HG03342 (cell line): ENCODE data around the gene AMMECR1.
"Not testable (repeated sequence)": the region's sequence is repeated elsewhere in the genome, so short reads cannot be mapped to it uniquely, and the experiment has no call there.

Experiments
- ATAC-seq: cut with Tn5 transposase; IDR thresholded peaks from one replicate; pipeline ENCODE4 v1.9.1; 2021; ENCODE audit warnings: mild to moderate bottlenecking, moderate library complexity; ENCODE audit not compliant: unreplicated experiment

The AMMECR1 gene

DNA sequence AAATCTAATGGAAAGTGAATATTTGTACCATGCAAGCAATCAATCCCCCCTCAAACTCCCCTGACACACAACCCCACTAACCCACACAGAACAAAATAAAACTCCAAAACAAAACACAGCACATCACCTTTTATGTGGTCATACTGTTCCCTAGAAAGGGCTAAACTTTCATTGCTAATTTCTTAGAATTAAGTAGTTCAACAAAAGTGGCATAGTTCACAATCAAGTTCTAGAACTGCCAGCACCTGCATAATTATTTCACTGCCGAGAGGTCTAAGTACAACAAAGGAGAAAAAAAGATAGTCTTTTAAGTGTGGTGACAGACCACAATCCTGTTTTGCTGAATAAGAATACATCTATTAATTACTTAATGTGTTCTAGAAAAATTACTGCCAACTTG lies 58.8 kb downstream of the AMMECR1 start:
- ATAC-seq, result no peak

DNA sequence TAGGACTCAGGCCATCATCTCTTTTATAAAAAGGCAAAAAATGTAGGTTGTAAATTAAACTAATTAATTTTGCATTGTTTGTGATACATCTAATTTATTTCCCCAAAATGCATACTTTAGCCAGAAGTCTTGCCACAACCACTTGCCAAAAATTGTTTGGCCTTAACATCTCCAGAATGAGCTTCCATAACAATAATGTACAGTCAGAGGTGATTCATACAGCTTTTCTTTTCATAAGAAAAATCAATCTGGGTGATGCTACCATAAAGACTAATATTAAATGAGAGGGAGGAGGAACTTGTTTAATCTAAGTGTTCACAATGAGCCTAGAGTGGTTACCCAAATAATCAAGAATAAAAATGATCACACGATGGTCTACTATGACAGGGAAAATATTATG lies 59.3 kb downstream of the AMMECR1 start:
- no peak for ATAC-seq

DNA sequence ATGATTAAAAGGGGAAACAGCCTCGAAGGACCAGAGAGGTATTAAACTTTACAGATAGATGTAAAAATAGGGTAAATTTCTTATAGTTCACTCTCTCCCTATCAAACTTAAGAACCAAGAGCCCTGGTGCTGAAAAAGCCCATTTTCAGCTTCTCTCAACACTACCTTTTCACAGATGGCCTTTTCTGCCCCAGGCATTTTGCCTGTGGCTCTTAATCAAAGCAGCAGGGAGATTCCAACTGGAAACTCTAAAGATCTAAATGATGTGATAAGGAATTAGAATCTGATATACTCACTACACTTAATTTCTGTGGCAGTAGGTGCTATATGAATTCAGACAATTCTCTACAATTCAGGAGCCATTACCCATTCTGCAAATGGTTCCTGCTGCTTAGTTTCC lies 60.0 kb downstream of the AMMECR1 start:
- no peak for ATAC-seq

DNA sequence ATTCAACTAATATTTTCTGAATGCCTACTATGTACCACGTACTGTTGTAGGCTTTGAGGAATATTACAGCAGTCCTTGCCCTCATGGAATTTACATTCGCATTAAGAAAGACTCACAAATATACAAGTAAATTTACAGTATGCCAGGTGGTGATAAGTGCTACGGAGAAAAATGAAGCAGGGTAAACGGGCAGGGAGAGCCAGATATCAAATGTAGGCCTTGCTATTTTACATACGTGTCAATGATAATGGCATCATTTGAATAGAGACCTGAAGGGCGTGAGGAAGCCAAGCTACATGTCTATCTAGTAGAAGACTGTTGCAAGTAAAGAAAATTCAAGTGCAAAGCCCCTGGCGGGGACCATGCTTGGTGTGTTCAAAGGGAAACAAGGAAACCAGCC lies 65.2 kb downstream of the AMMECR1 start:
- ATAC-seq, result no peak

DNA sequence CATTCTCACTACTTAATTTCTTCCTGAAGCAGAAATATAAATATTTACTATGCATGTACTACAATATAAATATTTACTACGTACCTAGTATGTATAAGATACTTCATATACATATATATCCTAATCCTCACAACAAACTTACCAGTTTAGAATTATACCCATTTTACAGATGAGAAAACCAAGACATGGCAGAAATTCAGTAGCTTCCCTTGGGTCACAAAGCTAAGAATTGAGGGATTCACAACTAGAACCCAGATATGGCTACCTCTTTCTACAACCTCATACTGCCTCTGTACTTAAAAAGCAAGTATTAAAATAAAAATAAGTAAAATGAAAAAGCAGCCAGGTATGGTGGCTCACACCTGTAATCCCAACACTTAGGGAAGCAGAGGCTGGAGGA lies 65.9 kb downstream of the AMMECR1 start:
- no peak for ATAC-seq

DNA sequence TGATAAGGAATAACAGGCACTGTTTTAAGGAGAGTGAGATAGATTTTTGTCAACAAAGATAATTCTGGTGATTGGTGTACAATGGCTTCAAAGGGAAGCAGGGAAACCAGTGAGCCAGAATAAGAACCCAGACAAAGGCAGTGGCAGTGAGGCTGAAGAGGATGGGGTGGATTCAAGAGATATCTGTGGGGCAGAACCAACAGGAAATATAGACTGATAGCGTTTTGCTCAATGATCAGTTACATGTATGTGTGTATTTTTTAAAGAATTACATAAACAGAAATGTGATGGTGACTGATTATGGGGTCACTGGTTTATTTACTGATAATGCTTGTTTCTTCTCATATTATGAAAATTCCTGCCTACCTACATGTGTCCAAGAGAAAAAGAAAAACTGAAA lies 66.4 kb downstream of the AMMECR1 start:
- no peak for ATAC-seq

DNA sequence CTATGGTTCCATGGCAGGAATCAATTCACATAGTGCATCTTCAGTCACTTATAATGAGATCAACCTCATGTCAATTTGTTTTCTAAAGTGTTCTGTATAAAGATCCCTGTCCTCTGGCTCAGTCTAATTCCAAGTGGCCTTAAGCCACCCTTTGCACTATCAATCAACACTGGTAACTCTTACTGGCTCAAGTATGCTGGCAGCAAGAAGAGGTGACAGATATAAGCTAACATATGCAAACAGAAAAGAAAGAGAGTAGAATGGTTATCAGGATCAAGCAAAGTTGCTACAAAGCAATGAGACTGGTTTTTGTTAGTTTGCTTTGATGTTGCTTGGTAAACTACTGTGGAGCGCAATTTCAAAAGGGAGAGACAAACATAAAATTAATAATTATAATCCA lies 67.0 kb downstream of the AMMECR1 start:
- ATAC-seq, result no peak

DNA sequence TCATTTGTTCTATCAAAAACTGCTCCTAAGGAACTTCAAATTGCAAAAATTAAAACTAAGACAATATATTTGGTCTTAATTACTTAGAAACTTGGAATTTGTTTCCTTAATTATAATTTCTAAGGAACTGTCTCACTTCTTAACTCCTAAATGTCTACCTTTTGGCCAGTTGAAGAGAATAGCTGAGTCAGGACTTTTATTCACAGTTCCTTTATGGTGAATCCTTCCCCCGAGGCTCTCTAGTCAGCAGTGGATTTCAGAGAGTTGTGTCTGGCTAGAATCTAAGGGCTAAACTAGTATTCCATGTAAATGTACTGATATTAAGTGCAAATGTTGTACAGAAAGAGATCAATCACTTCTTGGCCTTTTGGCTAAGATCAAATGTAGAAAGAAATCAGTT lies 69.3 kb downstream of the AMMECR1 start:
- no peak for ATAC-seq

DNA sequence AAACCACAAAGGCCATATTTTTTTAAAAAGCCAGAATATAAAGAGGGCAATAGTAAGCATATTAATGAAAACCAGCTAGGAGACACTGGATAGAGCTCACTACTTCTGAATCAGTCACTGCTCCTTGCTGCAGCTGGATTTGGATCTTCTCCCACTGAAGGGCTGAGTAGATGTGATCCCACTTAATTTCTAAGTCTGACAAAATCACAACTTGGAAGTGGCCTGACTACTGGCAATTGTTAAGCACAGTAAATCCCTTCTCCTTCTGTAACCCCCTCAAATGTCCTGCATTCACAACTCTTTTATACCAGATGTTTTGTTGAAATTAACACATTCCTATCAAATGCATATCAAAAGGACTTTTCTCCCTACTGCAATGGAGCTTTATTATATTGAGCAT lies 72.9 kb downstream of the AMMECR1 start:
- no peak for ATAC-seq

DNA sequence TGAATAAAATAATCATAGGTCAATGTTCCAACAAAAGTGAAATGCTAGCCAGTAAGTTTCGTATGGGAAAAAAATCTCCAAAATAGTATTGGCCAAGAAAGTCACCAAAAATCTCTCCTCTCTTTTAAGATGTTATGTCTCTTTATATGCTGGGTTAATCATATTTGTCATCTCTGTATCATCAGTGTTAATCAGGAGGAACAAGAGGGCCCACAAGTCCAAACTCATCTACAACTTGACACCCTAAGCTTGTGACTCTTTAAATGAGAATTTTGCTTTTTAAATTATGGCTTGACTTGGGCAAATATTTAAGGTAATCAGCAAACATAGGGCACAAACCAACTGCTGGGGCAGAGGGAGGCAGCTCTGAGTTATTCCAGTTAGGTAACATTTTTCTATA lies 75.5 kb downstream of the AMMECR1 start:
- ATAC-seq, result no peak

DNA sequence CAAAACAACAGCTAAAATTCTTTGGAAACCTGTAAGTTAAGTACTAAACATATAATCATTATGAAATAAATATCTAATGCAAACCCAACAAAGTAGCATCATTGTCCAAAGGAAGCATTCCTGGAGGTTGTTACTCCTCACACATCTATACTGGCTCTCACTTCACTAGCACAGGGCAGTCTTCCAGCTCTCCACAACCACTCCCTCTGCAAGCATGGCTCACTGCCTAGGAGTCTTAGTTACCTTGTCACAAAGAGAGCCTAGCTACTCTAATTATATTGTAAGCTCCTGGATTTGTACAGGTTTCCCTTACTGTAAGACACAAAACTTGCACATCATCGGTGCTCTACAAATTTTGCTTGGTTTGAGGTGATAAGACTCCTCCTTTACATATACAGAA lies 76.1 kb downstream of the AMMECR1 start:
- ATAC-seq, result no peak

DNA sequence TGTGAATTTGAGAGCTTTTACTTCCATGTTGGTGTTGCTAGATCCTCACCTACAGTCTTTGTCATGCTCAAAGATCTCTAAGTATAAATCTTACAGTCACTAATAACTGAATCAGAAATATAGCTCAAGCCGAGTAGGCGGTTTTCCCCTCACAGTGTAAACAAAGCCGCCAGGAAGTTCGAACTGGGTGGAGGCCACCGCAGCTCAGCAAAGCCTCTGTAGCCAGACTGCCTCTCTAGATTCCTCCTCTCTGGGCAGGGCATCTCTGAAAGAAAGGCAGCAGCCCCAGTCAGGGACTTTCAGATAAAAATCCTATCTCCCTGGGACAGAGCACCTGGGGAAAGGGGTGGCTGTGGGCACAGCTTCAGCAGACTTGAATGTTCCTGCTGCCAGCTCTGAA lies 79.6 kb downstream of the AMMECR1 start:
- ATAC-seq, result not testable (repeated sequence)

DNA sequence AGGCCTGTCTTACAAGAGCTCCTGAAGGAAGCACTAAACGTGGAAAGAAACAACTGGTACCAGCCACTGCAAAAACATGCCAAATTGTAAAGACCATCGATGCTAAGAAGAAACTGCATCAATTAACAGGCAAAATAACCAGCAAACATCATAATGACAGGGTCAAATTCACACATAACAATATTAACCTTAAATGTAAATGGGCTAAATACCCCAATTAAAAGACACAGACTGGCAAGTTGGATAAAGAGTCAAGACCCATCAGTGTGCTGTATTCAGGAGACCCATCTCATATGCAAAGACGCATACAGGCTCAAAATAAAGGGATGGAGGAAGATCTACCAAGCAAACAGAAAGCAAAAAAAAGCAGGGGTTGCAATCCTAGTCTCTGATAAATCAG lies 86.4 kb downstream of the AMMECR1 start:
- not testable (repeated sequence) for ATAC-seq

DNA sequence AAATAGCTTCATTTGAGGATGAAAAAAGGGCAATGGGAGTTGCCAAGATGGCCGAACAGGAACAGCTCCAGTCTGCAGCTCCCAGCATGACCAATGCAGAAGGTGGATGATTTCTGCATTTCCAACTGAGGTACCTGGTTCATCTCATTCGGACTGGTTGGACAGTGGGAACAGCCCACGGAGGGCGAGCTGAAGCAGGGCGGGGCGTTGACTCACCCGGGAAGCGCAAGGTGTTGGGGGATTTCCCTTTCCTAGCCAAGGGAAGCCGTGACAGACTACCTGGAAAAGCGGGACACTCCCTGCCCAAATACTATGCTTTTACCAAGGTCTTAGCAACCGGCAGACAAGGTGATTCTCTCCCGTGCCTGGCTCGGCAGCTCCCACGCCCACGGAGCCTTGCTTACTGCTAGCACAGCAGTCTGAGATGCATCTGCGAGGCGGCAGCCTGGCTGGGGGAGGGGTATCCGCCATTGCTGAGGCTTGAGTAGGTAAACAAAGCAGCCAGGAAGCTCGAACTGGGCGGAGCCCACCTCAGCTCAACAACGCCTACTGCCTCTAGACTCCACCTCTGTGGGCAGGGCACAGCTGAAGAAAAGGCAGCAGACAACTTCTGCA lies 88.3 kb downstream of the AMMECR1 start:
- not testable (repeated sequence) for ATAC-seq

DNA sequence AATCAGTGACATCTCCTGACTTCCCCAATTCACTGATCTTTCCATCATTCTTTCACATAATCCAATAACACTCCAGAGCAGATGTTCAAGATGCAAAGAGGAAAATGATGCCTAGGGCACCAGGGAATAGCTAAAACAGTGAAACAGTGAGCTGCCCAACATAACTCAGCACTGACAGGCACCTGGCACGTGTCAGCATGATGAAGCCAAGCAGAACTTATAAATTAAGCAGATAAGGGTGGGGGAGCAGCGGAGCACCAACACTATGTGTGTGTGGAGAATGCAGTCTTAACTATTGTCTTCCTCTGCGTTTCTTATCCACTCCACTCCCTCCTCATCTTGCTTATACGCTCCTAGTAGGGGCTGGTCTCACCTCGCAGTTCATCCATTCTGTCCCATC lies 89.4 kb downstream of the AMMECR1 start:
- ATAC-seq, result no peak

DNA sequence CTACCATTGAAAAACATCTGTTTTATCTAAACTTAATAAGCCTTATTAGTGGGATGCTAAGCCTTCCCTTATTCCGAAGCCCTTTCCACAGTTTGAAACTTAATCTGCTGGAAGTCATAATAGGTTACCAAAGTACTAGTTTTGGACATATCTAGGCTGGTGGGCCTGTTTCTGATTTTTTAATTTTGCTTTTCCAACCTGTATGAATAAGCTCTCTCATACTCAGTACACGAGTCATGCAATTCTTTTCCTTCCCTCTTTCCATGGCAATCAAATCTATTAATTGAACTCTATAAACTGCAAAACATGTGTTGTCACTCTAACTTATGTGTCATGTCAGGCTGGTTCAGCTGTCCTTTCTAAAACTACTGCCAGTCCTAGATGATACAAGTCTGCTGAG lies 91.0 kb downstream of the AMMECR1 start:
- ATAC-seq, result no peak

DNA sequence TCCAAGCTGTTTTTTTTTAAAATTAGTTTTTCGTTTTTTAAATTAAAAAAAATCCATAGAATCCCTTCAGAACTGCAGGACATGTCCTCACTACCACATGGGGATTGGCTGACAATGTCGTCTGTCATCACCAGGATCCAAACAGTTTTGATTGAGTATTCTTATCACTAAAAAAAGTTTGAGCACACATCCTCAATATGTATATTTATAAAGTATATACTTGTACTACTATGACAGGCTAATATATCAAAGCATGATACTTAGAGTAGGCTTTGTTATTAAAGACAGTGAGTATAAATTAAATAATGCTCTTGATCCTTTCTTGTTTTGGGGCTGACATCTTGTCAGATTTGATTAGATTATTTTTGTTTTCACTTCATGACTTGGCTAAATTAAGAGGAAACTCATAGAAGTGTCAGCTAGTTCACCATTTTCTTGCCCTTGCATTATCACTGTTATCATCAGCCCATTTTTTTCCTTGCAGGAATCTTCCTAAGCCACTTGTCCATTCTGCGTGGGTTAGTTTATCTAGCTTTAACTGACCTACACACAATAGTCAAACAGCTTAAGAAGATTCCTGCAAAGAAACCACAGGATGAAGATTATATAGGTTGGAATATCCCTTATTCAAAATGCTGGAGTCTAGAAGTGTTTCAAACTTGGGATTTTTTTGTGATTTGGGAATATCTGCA lies 92.8 kb downstream of the AMMECR1 start:
- no peak for ATAC-seq

DNA sequence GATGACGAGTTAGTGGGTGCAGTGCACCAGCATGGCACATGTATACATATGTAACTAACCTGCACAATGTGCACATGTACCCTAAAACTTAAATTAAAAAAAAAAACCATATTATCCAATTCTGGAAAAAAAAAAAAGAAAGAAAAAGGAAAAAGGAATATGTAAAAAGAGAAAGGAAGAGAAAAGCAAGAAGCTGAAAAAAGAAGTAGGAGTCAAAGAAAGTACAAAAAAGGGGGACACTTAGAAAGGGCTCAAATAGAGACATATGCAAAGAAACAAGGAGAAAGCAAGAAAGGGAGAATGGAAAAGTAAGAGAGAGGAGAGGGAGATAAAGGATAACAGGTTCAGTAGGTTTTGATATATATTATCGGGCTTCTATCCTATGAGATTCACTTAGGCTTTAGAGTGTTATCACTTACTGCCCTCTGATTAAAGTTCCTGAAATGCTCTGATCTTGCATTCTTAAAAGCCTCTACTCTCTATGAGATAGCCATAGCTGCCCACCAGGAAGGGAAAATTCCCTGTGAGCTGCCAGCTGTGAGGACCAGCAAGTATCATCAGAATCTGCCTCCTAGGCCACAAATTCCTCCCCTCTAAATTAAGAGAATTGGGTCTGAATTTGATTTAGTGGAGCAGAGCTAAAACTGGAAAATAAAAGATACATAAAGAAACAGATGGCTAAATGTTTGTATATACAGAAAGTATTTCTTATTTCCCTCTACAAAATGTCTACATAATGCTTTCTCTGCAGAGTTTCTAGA lies 95.2 kb downstream of the AMMECR1 start:
- no peak for ATAC-seq

DNA sequence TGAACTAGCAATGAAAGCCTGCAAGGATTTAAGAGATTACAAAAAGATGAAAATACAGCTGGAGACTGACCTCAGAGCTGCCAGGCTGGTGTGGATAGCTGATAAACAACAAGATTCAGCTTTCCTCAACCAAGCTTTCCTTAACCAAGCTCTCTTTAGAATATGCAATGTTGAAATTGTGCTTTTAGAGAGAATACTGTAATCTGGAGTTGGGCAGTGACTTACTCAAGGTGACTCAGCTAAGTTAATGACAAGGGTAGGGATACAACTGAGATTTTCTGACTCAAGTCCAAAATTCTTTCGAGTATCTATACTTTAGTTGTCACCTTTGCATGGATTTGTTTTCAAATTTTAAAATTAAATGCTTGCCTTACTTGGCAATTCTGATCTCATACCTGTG lies 98.0 kb downstream of the AMMECR1 start:
- ATAC-seq, result no peak

DNA sequence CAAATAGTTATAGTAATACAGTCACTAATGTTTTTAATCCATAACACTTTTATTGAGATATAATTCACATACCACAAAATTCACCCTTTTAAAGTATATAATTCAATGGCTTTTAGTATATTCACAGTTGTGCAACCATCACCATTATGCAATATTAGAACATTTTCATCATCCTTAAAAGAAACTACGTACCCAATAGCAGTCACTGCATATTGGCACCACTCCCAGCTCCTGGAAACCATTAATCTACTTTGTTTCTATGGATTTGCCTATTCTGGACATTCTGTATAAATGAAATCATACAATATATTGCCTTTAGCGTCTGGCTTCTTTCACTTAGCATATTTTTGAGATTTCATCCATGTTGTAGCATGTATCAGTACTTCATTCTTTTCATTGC lies 99.3 kb downstream of the AMMECR1 start:
- ATAC-seq, result no peak

DNA sequence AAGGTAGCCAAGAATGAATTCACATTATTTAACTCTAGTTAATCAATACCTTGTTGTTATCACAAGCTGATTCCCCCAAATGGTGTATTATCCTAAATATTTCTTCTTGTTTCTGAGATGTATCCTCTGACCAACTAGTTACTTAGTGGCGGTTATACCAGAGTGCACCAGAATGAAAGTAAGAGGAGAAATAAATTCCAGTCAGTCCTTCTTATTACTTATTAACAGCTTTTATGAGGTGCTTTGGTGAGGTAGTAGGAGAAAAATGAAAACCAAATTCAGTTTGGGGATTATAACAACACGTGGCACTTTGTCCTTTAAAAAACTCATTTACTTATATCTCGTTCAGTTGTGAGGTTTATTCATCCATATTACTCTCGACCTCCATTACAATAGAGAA lies 101.9 kb downstream of the AMMECR1 start:
- no peak for ATAC-seq

DNA sequence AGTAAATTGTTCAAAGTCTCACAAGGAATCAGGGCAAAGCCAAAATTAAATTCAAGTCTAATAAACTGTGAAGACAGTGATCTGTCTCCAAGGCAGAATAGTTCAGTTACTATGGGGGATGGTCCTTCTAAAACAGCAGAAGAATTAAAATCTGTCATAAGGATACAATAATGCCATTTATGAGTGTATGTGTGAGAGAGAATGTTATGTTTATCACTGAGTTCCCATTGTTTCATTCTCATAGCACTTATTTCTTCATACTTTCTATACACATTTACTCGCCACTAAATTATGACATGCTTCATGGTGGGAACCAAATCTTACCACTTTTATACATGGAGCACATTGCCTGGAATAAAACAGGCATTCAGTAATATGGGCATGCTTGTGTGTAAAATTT lies 102.5 kb downstream of the AMMECR1 start:
- ATAC-seq, result no peak
